ENCODE data around the gene MYO3B. TPM values are rescaled to one million over a fixed set of nuclear protein-coding genes. Genes with fewer than 3 reads are reported as not detected.

MYO3B gene
- total RNA-seq, 4 donors from 2014 or later = 0.09 to 9.1 TPM; not detected in 2

DNA sequence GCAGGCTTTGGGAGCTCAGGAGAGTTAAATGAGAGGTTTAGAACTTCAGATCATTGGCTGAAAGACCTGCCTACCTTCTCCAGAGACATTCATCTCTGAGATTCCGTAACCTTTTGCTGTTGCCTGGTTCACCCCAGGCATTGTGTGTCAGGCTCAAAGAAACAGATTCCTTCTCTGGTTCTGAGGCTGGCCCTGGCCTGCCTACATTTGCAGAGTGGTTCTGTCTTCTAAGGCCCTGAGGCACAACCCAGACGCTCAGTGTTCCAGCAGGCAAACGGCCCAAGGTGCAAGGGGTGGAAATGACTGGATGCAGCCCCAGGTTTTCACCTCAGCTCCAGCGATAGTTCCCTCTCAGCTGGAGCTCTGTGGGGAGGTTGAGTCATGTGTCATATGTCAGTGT, 48.3 kb downstream of the MYO3B start:
- Histone ChIP-seq H3K9me3 (no peaks in the 10 kb centered on the region), H3K27me3 (no peaks in the 10 kb centered on the region), H3K36me3 (no peaks in the 10 kb centered on the region), H3K27ac (no peak overlapping the region), H3K4me3 (no peak overlapping the region), H3K4me1 (no peaks in the 10 kb centered on the region)
- TF ChIP-seq, protein P1, sequence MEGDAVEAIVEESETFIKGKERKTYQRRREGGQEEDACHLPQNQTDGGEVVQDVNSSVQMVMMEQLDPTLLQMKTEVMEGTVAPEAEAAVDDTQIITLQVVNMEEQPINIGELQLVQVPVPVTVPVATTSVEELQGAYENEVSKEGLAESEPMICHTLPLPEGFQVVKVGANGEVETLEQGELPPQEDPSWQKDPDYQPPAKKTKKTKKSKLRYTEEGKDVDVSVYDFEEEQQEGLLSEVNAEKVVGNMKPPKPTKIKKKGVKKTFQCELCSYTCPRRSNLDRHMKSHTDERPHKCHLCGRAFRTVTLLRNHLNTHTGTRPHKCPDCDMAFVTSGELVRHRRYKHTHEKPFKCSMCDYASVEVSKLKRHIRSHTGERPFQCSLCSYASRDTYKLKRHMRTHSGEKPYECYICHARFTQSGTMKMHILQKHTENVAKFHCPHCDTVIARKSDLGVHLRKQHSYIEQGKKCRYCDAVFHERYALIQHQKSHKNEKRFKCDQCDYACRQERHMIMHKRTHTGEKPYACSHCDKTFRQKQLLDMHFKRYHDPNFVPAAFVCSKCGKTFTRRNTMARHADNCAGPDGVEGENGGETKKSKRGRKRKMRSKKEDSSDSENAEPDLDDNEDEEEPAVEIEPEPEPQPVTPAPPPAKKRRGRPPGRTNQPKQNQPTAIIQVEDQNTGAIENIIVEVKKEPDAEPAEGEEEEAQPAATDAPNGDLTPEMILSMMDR (IDR thresholded peaks at IDR 0.05) = no peak
- TF ChIP-seq POLR2A (IDR thresholded peaks at IDR 0.05) = no peak
- no peak for DNase-seq
- intact Hi-C loops (cut with DNase I; ENCODE audit: low total_unique reads) = no loop called here

DNA sequence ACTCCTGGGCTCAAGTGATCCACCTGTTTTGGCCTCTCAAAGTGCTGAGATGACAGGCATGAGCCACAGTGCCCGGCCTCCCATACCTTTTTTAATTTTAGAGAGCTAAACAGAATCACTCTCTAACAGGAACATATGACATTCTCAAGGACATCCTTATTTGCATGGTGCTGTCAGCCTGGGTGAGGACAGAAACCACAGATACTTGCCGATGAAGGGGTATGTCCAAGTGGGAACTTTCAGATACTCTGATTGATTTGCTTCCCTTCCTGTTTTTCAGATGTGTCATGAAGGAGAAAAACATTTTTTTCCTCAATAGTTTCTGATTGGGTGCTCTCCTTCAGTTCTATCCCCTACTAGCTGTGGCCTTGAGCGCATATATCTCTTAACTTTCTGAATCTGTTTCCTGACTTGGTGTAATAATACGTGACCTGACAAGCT, 49.6 kb downstream of the MYO3B start:
- no peaks in the 10 kb centered on the region for H3K4me1 ChIP-seq
- H3K36me3 ChIP-seq = no peaks in the 10 kb centered on the region
- no peaks in the 10 kb centered on the region for H3K9me3 ChIP-seq
- no peaks in the 10 kb centered on the region for H3K27me3 ChIP-seq
- H3K27ac ChIP-seq = no peak overlapping the region
- H3K4me3 ChIP-seq = no peak overlapping the region
- intact Hi-C loops (cut with DNase I; ENCODE audit: low total_unique reads) = no loop called here
- TF ChIP-seq, protein P1 (IDR thresholded peaks at IDR 0.05) = no peak
- TF ChIP-seq POLR2A (IDR thresholded peaks at IDR 0.05) = no peak
- no peak for DNase-seq

DNA sequence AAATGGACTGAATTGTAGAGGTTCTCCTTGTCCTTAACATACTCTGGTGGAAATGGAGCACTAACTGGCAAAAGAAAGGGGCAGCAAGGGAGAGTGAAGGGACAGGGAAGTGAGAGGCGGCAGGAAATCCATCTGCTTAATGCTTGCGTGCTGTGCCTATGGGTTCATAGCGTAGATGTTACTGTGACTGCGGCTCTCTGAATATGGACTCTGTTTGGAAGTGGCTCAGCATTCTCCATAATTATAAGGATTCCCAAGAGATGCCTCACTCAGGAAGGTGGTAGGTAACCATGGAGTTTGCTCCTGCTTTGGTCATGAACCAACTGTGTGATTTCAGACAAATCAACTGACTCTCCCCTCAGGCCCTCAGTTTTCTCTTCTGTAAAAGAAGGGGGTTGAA, 50.0 kb downstream of the MYO3B start:
- Histone ChIP-seq H3K27me3 (no peaks in the 10 kb centered on the region), H3K9me3 (no peaks in the 10 kb centered on the region), H3K36me3 (no peaks in the 10 kb centered on the region), H3K27ac (no peak overlapping the region), H3K4me3 (no peak overlapping the region), H3K4me1 (no peaks in the 10 kb centered on the region)
- no peak for DNase-seq
- intact Hi-C loops (cut with DNase I; ENCODE audit: low total_unique reads) = no loop called here
- no peak for TF ChIP-seq POLR2A (IDR thresholded peaks at IDR 0.05)
- TF ChIP-seq, protein P1 (IDR thresholded peaks at IDR 0.05) = no peak

DNA sequence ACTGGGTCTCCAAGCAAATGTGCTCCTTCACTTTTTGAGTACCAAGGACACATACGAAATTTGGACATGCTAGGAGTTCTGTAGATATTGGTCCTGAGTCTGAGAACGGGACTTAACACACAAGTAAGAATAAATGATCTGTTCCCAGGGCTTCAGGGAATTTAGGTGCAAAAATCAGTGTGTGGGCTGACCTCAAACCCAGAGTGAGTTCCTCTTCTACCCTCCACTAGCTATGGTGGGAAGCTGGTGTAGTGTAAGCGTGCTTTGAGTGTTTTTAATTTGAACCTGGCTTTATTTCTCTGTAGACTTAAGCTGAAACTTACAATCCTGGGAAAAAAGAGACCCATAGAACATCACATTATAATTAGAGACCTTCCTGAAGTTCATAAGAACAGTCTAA, 50.5 kb downstream of the MYO3B start:
- Histone ChIP-seq H3K4me3 (no peak overlapping the region), H3K27me3 (no peaks in the 10 kb centered on the region), H3K4me1 (no peaks in the 10 kb centered on the region), H3K36me3 (no peaks in the 10 kb centered on the region), H3K9me3 (no peaks in the 10 kb centered on the region), H3K27ac (no peak overlapping the region)
- DNase-seq = no peak
- intact Hi-C loops (cut with DNase I; ENCODE audit: low total_unique reads) = no loop called here
- TF ChIP-seq POLR2A (IDR thresholded peaks at IDR 0.05) = no peak
- TF ChIP-seq, protein P1 (IDR thresholded peaks at IDR 0.05) = no peak

DNA sequence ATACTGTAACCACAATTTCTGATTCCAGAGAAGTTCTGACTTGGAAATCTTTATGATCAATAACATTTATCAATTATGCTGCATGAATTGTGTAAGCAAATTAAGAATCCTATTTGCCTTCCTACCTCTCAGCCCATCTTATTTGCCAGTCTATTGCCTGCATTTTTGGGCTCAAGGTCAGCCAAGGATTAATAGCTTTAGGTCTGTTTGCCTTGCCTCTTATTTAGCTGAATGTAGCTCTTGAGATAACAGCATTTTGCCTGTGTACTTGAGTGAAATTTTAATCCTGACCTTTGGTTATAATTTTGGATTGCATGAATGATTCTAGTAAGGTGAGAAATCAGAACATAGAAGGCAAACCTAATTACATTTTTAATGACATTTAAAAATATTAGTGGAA, 51.2 kb downstream of the MYO3B start:
- Histone ChIP-seq H3K4me3 (no peak overlapping the region), H3K9me3 (no peaks in the 10 kb centered on the region), H3K4me1 (no peaks in the 10 kb centered on the region), H3K36me3 (no peaks in the 10 kb centered on the region), H3K27me3 (no peaks in the 10 kb centered on the region), H3K27ac (no peak overlapping the region)
- intact Hi-C loops (cut with DNase I; ENCODE audit: low total_unique reads) = no loop called here
- no peak for DNase-seq
- TF ChIP-seq, protein P1 (IDR thresholded peaks at IDR 0.05) = no peak
- TF ChIP-seq POLR2A (IDR thresholded peaks at IDR 0.05) = no peak

Data from uterus (tissue), 4 donors.